Dendritic cell treated with granulocyte-macrophage colony-stimulating factor and Interleukin-4, amounts not matched to agents 40 ng/mL and 50 ng/mL, for 4 days (primary cell): ENCODE data around the gene ITGA5.

Source experiments
- H3K27ac Mint-ChIP-seq: one replicate; pipeline ENCODE4 v1.8.0; 2022; ENCODE audit warnings: mild to moderate bottlenecking, mixed read lengths
- H3K27me3 Mint-ChIP-seq: one replicate; pipeline ENCODE4 v1.8.0; 2022; ENCODE audit warnings: mild to moderate bottlenecking, mixed read lengths
- H3K36me3 Mint-ChIP-seq: one replicate; pipeline ENCODE4 v1.8.0; 2022; ENCODE audit warnings: low read depth, mixed read lengths
- H3K4me1 Mint-ChIP-seq: one replicate; pipeline ENCODE4 v1.8.0; 2022; ENCODE audit warnings: low read depth, mixed read lengths
- H3K4me3 Mint-ChIP-seq: one replicate; pipeline ENCODE4 v1.8.0; 2022; ENCODE audit warnings: mild to moderate bottlenecking, moderate library complexity, mixed read lengths
- H3K9me3 Mint-ChIP-seq: one replicate; pipeline ENCODE4 v1.8.0; 2022; ENCODE audit warnings: mixed read lengths
- intact Hi-C: fragments of 100-400 bp; cut with micrococcal nuclease; formaldehyde crosslinking; loops from one replicate; pipeline ENCODE4 v1.15.0; 2022

The ITGA5 gene

DNA sequence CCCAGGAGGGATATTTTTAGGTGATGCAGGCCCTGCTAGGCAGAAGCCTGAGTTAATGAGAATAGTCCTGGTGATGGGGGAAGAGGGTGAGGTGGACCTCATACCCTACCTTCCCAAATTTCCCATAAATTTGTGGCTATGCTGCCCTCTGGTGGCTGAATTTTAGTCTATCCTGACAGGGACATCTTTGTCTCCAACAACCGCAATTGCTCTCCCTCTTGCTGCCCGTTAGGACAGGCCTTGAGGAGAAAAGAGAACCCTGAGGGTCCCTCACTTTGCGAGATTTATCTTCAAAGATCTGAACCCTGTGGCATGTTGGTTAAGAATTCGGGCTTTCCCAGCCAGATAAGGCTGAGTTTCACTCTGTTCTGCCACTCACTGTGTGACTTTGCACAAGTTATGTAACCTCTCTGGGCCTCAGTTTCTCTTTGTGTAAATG lies 24.8 kb downstream of the ITGA5 start:
- H3K27me3 Mint-ChIP-seq, result no peaks in the 10 kb centered on the region
- no peaks in the 10 kb centered on the region for H3K9me3 Mint-ChIP-seq
- peak overlapping the region; percentile 77 for H3K27ac Mint-ChIP-seq
- no peak overlapping the region for H3K4me3 Mint-ChIP-seq
- intact Hi-C loops, result loop anchor here (1.0 to 10.0 kb wide), 2 partner anchors 15 to 101 kb away; partner anchors contain the start of gene NCKAP1L
- H3K4me1 Mint-ChIP-seq, result peaks cover 93% of the 10 kb centered on the region
- peaks cover 72% of the 10 kb centered on the region for H3K36me3 Mint-ChIP-seq

DNA sequence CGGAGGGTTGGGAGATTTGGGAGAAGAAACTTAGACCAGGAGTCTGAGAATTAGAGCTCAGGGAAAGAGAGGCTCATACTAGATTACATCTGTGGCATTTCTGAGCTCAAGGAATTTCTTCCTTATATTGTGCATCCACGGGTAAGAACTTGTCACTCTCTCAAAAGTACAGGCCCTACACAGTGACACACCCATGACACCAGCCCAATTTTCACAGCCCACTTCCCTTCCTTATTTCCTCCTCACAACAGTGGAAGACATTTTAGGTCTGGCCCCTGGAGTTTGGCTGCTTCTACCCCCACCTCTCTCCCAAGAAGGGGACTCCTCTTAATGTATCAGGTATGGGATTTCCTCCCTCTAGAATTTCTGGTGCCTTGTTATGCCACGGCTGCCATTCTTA lies 25.3 kb downstream of the ITGA5 start:
- intact Hi-C loops, result loop anchor here (1.0 to 10.0 kb wide), 3 partner anchors 9 to 101 kb away; partner anchors contain the start of genes NCKAP1L and ZNF385A
- Mint-ChIP-seq H3K36me3 (peaks cover 66% of the 10 kb centered on the region), H3K4me1 (peaks cover 95% of the 10 kb centered on the region), H3K4me3 (no peak overlapping the region), H3K9me3 (no peaks in the 10 kb centered on the region), H3K27me3 (no peaks in the 10 kb centered on the region), H3K27ac (peak overlapping the region; percentile 77)

- peak overlapping the region; percentile 33 for H3K4me3 Mint-ChIP-seq
- no peaks in the 10 kb centered on the region for H3K27me3 Mint-ChIP-seq
Observed at GRCh38 chr12:54393207-54393609, 25.9 kb downstream of the ITGA5 start.

DNA sequence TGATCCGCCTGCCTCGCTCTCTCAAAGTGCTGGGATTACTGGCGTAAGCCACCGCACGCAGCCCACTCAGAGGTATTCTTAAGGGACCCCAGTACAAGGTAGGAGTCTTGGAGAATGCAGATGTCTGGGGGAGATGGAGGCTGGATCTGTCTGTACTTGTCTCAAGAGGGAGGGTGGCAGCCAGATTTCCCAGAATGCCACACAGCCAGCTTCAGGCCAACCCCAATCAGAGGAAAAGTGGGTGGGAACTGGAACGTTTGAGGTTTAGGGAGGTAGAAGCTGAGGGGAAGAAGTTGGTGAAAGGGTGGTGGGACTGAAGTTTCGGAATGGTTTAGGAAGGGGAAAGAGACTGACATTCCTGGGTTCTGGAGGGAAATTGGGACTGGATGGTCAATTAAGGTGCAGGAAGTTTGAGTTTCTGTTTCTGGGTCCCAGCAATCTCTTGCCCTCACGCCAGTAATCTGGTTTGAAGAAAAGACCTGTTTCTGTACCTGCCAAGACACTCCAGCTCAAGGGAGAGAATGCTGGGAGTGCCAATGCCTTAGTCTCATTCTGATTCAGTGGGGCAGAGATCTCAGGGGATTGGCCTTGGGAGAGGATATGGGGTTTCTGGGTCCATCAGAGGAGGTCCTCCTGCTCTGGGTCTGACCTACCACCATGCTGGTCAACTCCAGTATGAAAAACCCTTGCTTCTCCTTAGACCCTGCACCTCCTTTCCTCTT lies 26.4 kb downstream of the ITGA5 start:
- H3K9me3 Mint-ChIP-seq, result no peaks in the 10 kb centered on the region
- H3K4me3 Mint-ChIP-seq, result peak overlapping the region; percentile 33
- H3K4me1 Mint-ChIP-seq, result peaks cover 97% of the 10 kb centered on the region
- peak overlapping the region; percentile 77 for H3K27ac Mint-ChIP-seq
- intact Hi-C loops, result loop anchor here (1.0 to 10.0 kb wide), 2 partner anchors 8 to 102 kb away; partner anchors contain the start of genes NCKAP1L and ZNF385A
- H3K27me3 Mint-ChIP-seq, result no peaks in the 10 kb centered on the region
- H3K36me3 Mint-ChIP-seq, result peaks cover 55% of the 10 kb centered on the region

More at GRCh38 chr12:54393207-54393609, 25.9 kb downstream of the ITGA5 start:
- intact Hi-C loops, result loop anchor here (1.0 to 10.0 kb wide), 2 partner anchors 9 to 102 kb away; partner anchors contain the start of genes NCKAP1L and ZNF385A
- Mint-ChIP-seq H3K4me1 (peaks cover 95% of the 10 kb centered on the region), H3K9me3 (no peaks in the 10 kb centered on the region), H3K27ac (peak overlapping the region; percentile 77), H3K36me3 (peaks cover 61% of the 10 kb centered on the region)

- Mint-ChIP-seq H3K9me3 (no peaks in the 10 kb centered on the region), H3K36me3 (peaks cover 38% of the 10 kb centered on the region), H3K4me1 (peaks cover 96% of the 10 kb centered on the region), H3K4me3 (peak overlapping the region; percentile 73), H3K27ac (peak overlapping the region; percentile 77), H3K27me3 (no peaks in the 10 kb centered on the region)
- intact Hi-C loops, result loop anchor here (10.0 kb wide), 1 partner anchor 104 kb away; the partner anchor contains the start of gene NCKAP1L
Observed at GRCh38 chr12:54390668-54391551, 28.2 kb downstream of the ITGA5 start.

GRCh38 chr12:54390176-54390667 lies 28.8 kb downstream of the ITGA5 start:
- peaks cover 96% of the 10 kb centered on the region for H3K4me1 Mint-ChIP-seq

GRCh38 chr12:54389607-54390175 lies 29.4 kb downstream of the ITGA5 start:
- intact Hi-C loops, result loop anchor here (10.0 kb wide), 1 partner anchor 105 kb away; the partner anchor contains the start of gene NCKAP1L
- Mint-ChIP-seq H3K4me1 (peaks cover 96% of the 10 kb centered on the region), H3K27me3 (no peaks in the 10 kb centered on the region), H3K27ac (peak overlapping the region; percentile 77), H3K36me3 (peaks cover 26% of the 10 kb centered on the region), H3K9me3 (no peaks in the 10 kb centered on the region), H3K4me3 (no peak overlapping the region)

More at GRCh38 chr12:54390176-54390667, 28.8 kb downstream of the ITGA5 start:
- H3K9me3 Mint-ChIP-seq, result no peaks in the 10 kb centered on the region
- H3K36me3 Mint-ChIP-seq, result peaks cover 31% of the 10 kb centered on the region
- peak overlapping the region; percentile 73 for H3K4me3 Mint-ChIP-seq
- peak overlapping the region; percentile 77 for H3K27ac Mint-ChIP-seq
- H3K27me3 Mint-ChIP-seq, result no peaks in the 10 kb centered on the region
- intact Hi-C loops, result loop anchor here (10.0 kb wide), 1 partner anchor 105 kb away; the partner anchor contains the start of gene NCKAP1L

DNA sequence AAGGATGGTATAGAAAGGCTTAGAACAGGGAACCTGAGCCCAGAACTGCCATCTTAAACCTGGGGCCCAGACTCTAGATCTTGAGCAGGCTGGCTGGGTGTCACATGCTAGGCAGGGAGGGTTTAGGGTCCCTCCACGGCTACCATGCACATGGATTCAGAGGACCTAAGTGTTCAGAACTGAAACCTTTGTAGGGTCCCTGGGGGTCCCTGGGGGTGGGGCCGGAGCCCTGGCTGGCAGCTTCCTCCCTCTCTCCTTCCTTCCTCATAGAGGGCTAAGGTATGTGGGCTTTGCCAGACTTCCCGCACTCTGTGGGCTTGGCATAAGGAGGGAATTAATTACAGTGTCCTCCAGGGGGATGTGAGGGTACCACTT lies 29.9 kb downstream of the ITGA5 start:
- intact Hi-C loops, result no loop called here
- peaks cover 96% of the 10 kb centered on the region for H3K4me1 Mint-ChIP-seq
- H3K9me3 Mint-ChIP-seq, result no peaks in the 10 kb centered on the region
- H3K27ac Mint-ChIP-seq, result peak overlapping the region; percentile 77
- peaks cover 26% of the 10 kb centered on the region for H3K36me3 Mint-ChIP-seq
- H3K4me3 Mint-ChIP-seq, result no peak overlapping the region
- H3K27me3 Mint-ChIP-seq, result no peaks in the 10 kb centered on the region

DNA sequence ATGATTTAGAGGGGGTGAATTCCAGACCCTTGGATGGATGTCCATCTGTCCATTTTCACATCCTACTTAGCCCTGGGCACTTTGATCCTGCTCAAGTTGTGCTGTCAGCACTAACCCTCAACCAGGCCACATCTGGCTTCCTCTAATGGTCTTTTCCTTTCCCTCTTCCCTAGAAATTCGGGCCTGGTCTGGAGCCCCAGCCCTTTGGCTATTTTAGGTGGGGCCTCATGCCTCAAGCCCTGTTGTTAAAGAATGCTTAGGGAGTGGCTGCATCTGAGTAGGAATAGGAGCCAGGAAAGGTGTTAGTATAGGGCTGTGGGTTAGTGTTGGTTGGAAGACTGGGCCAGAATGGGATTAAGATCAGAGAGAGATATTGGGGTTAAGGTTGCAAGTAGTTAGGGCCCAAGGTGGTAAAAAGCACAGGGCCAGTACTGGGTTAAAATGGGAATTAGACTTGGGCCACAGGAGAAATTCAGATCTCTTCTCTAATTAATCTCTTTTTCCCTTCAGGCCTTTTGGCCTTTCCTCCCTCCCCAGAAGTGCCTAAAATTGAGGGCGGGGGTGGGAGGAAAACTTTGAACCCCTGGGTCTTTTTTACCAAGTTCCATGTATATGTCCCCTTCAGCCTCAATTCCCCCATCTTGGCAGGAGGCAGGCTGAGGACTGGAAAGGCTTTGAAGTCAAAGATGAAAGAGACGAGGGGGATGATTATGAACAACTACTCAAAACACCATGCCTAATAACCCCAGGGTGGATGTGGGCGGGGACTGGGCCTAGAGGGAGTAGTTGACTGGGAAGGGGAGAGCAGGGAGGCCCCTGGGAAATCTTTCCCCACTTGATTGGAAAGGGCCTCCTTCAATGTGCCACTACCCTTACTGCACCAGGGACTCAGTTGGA lies 30.6 kb downstream of the ITGA5 start:
- Mint-ChIP-seq H3K9me3 (no peaks in the 10 kb centered on the region), H3K27ac (peak overlapping the region; percentile 77), H3K4me1 (peaks cover 96% of the 10 kb centered on the region), H3K36me3 (peaks cover 32% of the 10 kb centered on the region), H3K4me3 (peak overlapping the region; percentile 13), H3K27me3 (no peaks in the 10 kb centered on the region)
- intact Hi-C loops, result no loop called here

GRCh38 chr12:54387114-54387467 lies 32.0 kb downstream of the ITGA5 start:
- Mint-ChIP-seq H3K9me3 (no peaks in the 10 kb centered on the region), H3K27ac (peak overlapping the region; percentile 77), H3K4me1 (peaks cover 92% of the 10 kb centered on the region), H3K36me3 (peaks cover 30% of the 10 kb centered on the region), H3K27me3 (no peaks in the 10 kb centered on the region), H3K4me3 (no peak overlapping the region)
- intact Hi-C loops, result no loop called here

DNA sequence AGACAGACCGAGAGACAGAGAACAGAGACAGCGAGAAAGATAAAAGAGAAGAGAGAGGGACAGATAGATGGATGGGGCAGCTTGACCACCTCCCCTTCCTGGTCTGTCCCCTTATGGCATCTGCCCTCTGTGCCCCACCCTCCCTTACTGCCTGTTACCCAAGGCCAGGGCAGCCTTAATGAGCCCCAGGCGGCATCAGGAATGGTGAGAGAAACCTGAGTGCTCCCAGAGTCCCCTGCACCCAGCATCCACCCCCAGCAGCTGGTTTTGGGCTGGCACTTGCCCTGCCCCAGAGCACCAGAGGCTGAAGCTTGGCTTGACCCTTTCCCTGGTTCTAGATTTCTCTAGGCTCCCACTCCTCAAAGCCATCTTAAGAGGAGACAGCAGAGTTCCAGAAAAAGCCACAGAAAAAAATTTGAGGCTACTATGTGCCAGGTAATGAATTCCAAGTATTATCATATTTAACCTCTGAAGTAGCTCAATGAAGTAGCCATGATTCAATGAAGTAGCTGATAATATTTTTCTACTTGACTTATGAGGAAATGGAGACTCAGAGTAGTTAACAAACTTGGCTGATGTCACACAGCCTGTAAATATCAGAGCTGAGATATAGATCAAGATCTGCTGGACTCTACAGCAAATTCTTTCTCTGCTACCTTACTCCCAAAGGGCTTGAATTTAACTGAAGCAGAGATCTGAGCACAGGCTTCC lies 32.5 kb downstream of the ITGA5 start:
- H3K9me3 Mint-ChIP-seq, result no peaks in the 10 kb centered on the region
- H3K27ac Mint-ChIP-seq, result peak overlapping the region; percentile 87
- intact Hi-C loops, result no loop called here
- peaks cover 92% of the 10 kb centered on the region for H3K4me1 Mint-ChIP-seq
- no peaks in the 10 kb centered on the region for H3K27me3 Mint-ChIP-seq
- no peak overlapping the region for H3K4me3 Mint-ChIP-seq
- peaks cover 30% of the 10 kb centered on the region for H3K36me3 Mint-ChIP-seq

- Mint-ChIP-seq H3K27me3 (no peaks in the 10 kb centered on the region), H3K9me3 (no peaks in the 10 kb centered on the region), H3K27ac (peak overlapping the region; percentile 87), H3K4me1 (peaks cover 92% of the 10 kb centered on the region), H3K36me3 (peaks cover 36% of the 10 kb centered on the region), H3K4me3 (peak overlapping the region; percentile 90)
- intact Hi-C loops, result no loop called here
Observed at GRCh38 chr12:54385251-54385914, 33.7 kb downstream of the ITGA5 start.
